ENCODE measurements around the gene NPPA.
"Not testable (repeated sequence)": the region's sequence is repeated elsewhere in the genome, so short reads cannot be mapped to it uniquely, and the experiment has no call there.

NPPA gene

GRCh38 chr1:11805422-11806306, 41.9 kb downstream of the NPPA start, which contains the start of the genes CLCN6 and MTHFR:
Gene CLCN6 (plus strand): TSS chr1:11806191. CDS start chr1:11806263, 72 bp downstream.
Gene MTHFR (minus strand): TSS chr1:11805964. CDS start chr1:11803116, 2,848 bp downstream.
- FAIRE-seq, result peak; percentile 97

GRCh38 chr1:11804666-11805421, 42.7 kb downstream of the NPPA start:
- FAIRE-seq, result no peak

GRCh38 chr1:11803924-11804665, 43.5 kb downstream of the NPPA start:
- not testable (repeated sequence) for FAIRE-seq

- FAIRE-seq, result peak; percentile 92
These were observed 44.4 kb downstream of the NPPA start for GRCh38 chr1:11802973-11803885.

GRCh38 chr1:11802616-11802972, 45.0 kb downstream of the NPPA start:
- no peak for FAIRE-seq

- no peak for FAIRE-seq
These were observed 46.7 kb downstream of the NPPA start for GRCh38 chr1:11800756-11801433.

GRCh38 chr1:11800391-11800755, 47.2 kb downstream of the NPPA start:
- FAIRE-seq, result no peak

- no peak for FAIRE-seq
These were observed 47.7 kb downstream of the NPPA start for GRCh38 chr1:11799896-11800295.

- no peak for FAIRE-seq
These were observed 48.5 kb downstream of the NPPA start for GRCh38 chr1:11799099-11799498.

GRCh38 chr1:11797525-11798216, 49.9 kb downstream of the NPPA start:
- FAIRE-seq, result no peak

- no peak for FAIRE-seq
These were observed 51.4 kb downstream of the NPPA start for GRCh38 chr1:11796036-11796828.

Data from G401.6 (cell line).